ENCODE results near the gene DAP3.
A peak's percentile ranks its signal among the peaks of the same experiment; 100 is the strongest.
"Not testable (repeated sequence)": the region's sequence is repeated elsewhere in the genome, so short reads cannot be mapped to it uniquely, and the experiment has no call there.

The DAP3 gene

GRCh38 chr1:155697046-155697445 is 8.2 kb downstream of the DAP3 start:
- Mint-ChIP-seq H3K27ac (no peak overlapping the region), H3K9me3 (no peaks in the 10 kb centered on the region), H3K4me1 (ENCODE audit: low read depth) (peaks cover 70% of the 10 kb centered on the region), H3K4me3 (no peak overlapping the region), H3K27me3 (no peaks in the 10 kb centered on the region), H3K36me3 (ENCODE audit: low read depth) (peaks cover 77% of the 10 kb centered on the region)
- no peak for DNase-seq

GRCh38 chr1:155697616-155698015 is 8.7 kb downstream of the DAP3 start:
- Mint-ChIP-seq H3K36me3 (ENCODE audit: low read depth) (peaks cover 75% of the 10 kb centered on the region), H3K4me1 (ENCODE audit: low read depth) (peaks cover 69% of the 10 kb centered on the region)
- not testable (repeated sequence) for H3K9me3 Mint-ChIP-seq, DNase-seq, H3K27ac Mint-ChIP-seq, H3K4me3 Mint-ChIP-seq, H3K27me3 Mint-ChIP-seq

GRCh38 chr1:155698382-155699038 is 9.6 kb downstream of the DAP3 start:
- H3K4me3 Mint-ChIP-seq = no peak overlapping the region
- no peak for DNase-seq
- peaks cover 65% of the 10 kb centered on the region for H3K4me1 Mint-ChIP-seq (ENCODE audit: low read depth)
- peak overlapping the region; percentile 3 for H3K27ac Mint-ChIP-seq
- no peaks in the 10 kb centered on the region for H3K27me3 Mint-ChIP-seq
- H3K36me3 Mint-ChIP-seq (ENCODE audit: low read depth) = peaks cover 71% of the 10 kb centered on the region
- H3K9me3 Mint-ChIP-seq = no peaks in the 10 kb centered on the region

- not testable (repeated sequence) for H3K27me3 Mint-ChIP-seq
- H3K36me3 Mint-ChIP-seq (ENCODE audit: low read depth) = peaks cover 72% of the 10 kb centered on the region
- peak overlapping the region; percentile 6 for H3K27ac Mint-ChIP-seq
These were observed 10.2 kb downstream of the DAP3 start for GRCh38 chr1:155699062-155699461.

GRCh38 chr1:155701675-155702074 is 12.8 kb downstream of the DAP3 start:
- not testable (repeated sequence) for H3K4me3 Mint-ChIP-seq, H3K27ac Mint-ChIP-seq, H3K27me3 Mint-ChIP-seq, DNase-seq, H3K9me3 Mint-ChIP-seq
- H3K4me1 Mint-ChIP-seq (ENCODE audit: low read depth) = peaks cover 59% of the 10 kb centered on the region
- H3K36me3 Mint-ChIP-seq (ENCODE audit: low read depth) = peaks cover 61% of the 10 kb centered on the region

More at GRCh38 chr1:155699062-155699461, 10.2 kb downstream of the DAP3 start:
- not testable (repeated sequence) for H3K4me3 Mint-ChIP-seq, DNase-seq, H3K9me3 Mint-ChIP-seq
- H3K4me1 Mint-ChIP-seq (ENCODE audit: low read depth) = peaks cover 67% of the 10 kb centered on the region

- no peak for DNase-seq
- no peak overlapping the region for H3K27ac Mint-ChIP-seq
These were observed 14.3 kb downstream of the DAP3 start for GRCh38 chr1:155703216-155703615.

GRCh38 chr1:155704414-155704813 is 15.5 kb downstream of the DAP3 start:
- Mint-ChIP-seq H3K36me3 (ENCODE audit: low read depth) (peaks cover 51% of the 10 kb centered on the region), H3K4me1 (ENCODE audit: low read depth) (peaks cover 39% of the 10 kb centered on the region), H3K27ac (peak overlapping the region; percentile 40)
- H3K4me3 Mint-ChIP-seq, H3K9me3 Mint-ChIP-seq, H3K27me3 Mint-ChIP-seq, DNase-seq: not testable (repeated sequence)

More at GRCh38 chr1:155703216-155703615, 14.3 kb downstream of the DAP3 start:
- Mint-ChIP-seq H3K36me3 (ENCODE audit: low read depth) (peaks cover 54% of the 10 kb centered on the region), H3K4me3 (no peak overlapping the region), H3K27me3 (no peaks in the 10 kb centered on the region), H3K4me1 (ENCODE audit: low read depth) (peaks cover 50% of the 10 kb centered on the region), H3K9me3 (no peaks in the 10 kb centered on the region)

- Mint-ChIP-seq H3K9me3 (no peaks in the 10 kb centered on the region), H3K4me3 (no peak overlapping the region), H3K27me3 (no peaks in the 10 kb centered on the region), H3K27ac (no peak overlapping the region), H3K36me3 (ENCODE audit: low read depth) (peaks cover 56% of the 10 kb centered on the region), H3K4me1 (ENCODE audit: low read depth) (peaks cover 35% of the 10 kb centered on the region)
- no peak for DNase-seq
These were observed 17.2 kb downstream of the DAP3 start for GRCh38 chr1:155706139-155706538.

- peaks cover 70% of the 10 kb centered on the region for H3K36me3 Mint-ChIP-seq (ENCODE audit: low read depth)
These were observed 20.5 kb downstream of the DAP3 start for GRCh38 chr1:155709391-155709790.

GRCh38 chr1:155711457-155711856 is 22.6 kb downstream of the DAP3 start:
- H3K9me3 Mint-ChIP-seq, H3K27me3 Mint-ChIP-seq, H3K27ac Mint-ChIP-seq, DNase-seq, H3K4me3 Mint-ChIP-seq: not testable (repeated sequence)
- H3K36me3 Mint-ChIP-seq (ENCODE audit: low read depth) = peaks cover 80% of the 10 kb centered on the region
- peaks cover 12% of the 10 kb centered on the region for H3K4me1 Mint-ChIP-seq (ENCODE audit: low read depth)

More at GRCh38 chr1:155709391-155709790, 20.5 kb downstream of the DAP3 start:
- no peak for DNase-seq
- Mint-ChIP-seq H3K27ac (no peak overlapping the region), H3K27me3 (no peaks in the 10 kb centered on the region), H3K4me1 (ENCODE audit: low read depth) (peaks cover 18% of the 10 kb centered on the region), H3K9me3 (no peaks in the 10 kb centered on the region), H3K4me3 (no peak overlapping the region)

- peaks cover 16% of the 10 kb centered on the region for H3K4me1 Mint-ChIP-seq (ENCODE audit: low read depth)
- peaks cover 89% of the 10 kb centered on the region for H3K36me3 Mint-ChIP-seq (ENCODE audit: low read depth)
- not testable (repeated sequence) for H3K27me3 Mint-ChIP-seq, DNase-seq, H3K27ac Mint-ChIP-seq, H3K9me3 Mint-ChIP-seq, H3K4me3 Mint-ChIP-seq
These were observed 23.7 kb downstream of the DAP3 start for GRCh38 chr1:155712636-155713035.

GRCh38 chr1:155713075-155713474 is 24.2 kb downstream of the DAP3 start:
- Mint-ChIP-seq H3K4me3 (no peak overlapping the region), H3K9me3 (no peaks in the 10 kb centered on the region), H3K36me3 (ENCODE audit: low read depth) (peaks cover 90% of the 10 kb centered on the region), H3K27ac (no peak overlapping the region), H3K4me1 (ENCODE audit: low read depth) (peaks cover 14% of the 10 kb centered on the region), H3K27me3 (no peaks in the 10 kb centered on the region)
- DNase-seq = no peak

GRCh38 chr1:155715056-155715455 is 26.2 kb downstream of the DAP3 start:
- not testable (repeated sequence) for H3K9me3 Mint-ChIP-seq, H3K4me3 Mint-ChIP-seq, H3K27me3 Mint-ChIP-seq, DNase-seq
- peak overlapping the region; percentile 44 for H3K27ac Mint-ChIP-seq
- peaks cover 91% of the 10 kb centered on the region for H3K36me3 Mint-ChIP-seq (ENCODE audit: low read depth)
- peaks cover 14% of the 10 kb centered on the region for H3K4me1 Mint-ChIP-seq (ENCODE audit: low read depth)

GRCh38 chr1:155715777-155716176 is 26.9 kb downstream of the DAP3 start:
- Mint-ChIP-seq H3K27ac (peak overlapping the region; percentile 44), H3K36me3 (ENCODE audit: low read depth) (peaks cover 92% of the 10 kb centered on the region), H3K4me3 (no peak overlapping the region), H3K27me3 (no peaks in the 10 kb centered on the region), H3K9me3 (no peaks in the 10 kb centered on the region), H3K4me1 (ENCODE audit: low read depth) (peaks cover 14% of the 10 kb centered on the region)
- DNase-seq = no peak

- H3K36me3 Mint-ChIP-seq (ENCODE audit: low read depth) = peaks cover 93% of the 10 kb centered on the region
- peaks cover 14% of the 10 kb centered on the region for H3K4me1 Mint-ChIP-seq (ENCODE audit: low read depth)
- H3K27ac Mint-ChIP-seq = peak overlapping the region; percentile 35
- H3K4me3 Mint-ChIP-seq = no peak overlapping the region
- no peak for DNase-seq
- no peaks in the 10 kb centered on the region for H3K27me3 Mint-ChIP-seq
- no peaks in the 10 kb centered on the region for H3K9me3 Mint-ChIP-seq
These were observed 28.1 kb downstream of the DAP3 start for GRCh38 chr1:155717041-155717440.
